ENCODE measurements around the gene SPECC1L.
"Not testable (repeated sequence)": the region's sequence is repeated elsewhere in the genome, so short reads cannot be mapped to it uniquely, and the experiment has no call there.

Gene SPECC1L

GRCh38 chr22:24289741-24290163 is 19.1 kb downstream of the SPECC1L start:
- no peak for FAIRE-seq
- DNase-seq (ENCODE audit: insufficient read length, low spot score) = no peak

GRCh38 chr22:24290459-24290858 is 19.8 kb downstream of the SPECC1L start:
- FAIRE-seq (no peak), DNase-seq (ENCODE audit: insufficient read length, low spot score) (no peak)
- TF ChIP-seq POU2F2 (IDR thresholded peaks at IDR 0.05; ENCODE audit: low read depth, low read length) (no peak), TAF1 (IDR thresholded peaks at IDR 0.05; ENCODE audit: low read depth, low read length) (no peak), POLR2AphosphoS5 (IDR thresholded peaks at IDR 0.05; ENCODE audit: low read depth, low read length) (no peak), SPI1 (IDR thresholded peaks at IDR 0.05; ENCODE audit: low read depth, low read length) (no peak), PAX5 (IDR thresholded peaks at IDR 0.05; ENCODE audit: insufficient read depth, low read length, severe bottlenecking) (no peak), POLR2A (IDR thresholded peaks at IDR 0.05; ENCODE audit: low read depth, low read length) (no peak)

More at GRCh38 chr22:24289741-24290163, 19.1 kb downstream of the SPECC1L start:
- no peak for TF ChIP-seq POLR2A (IDR thresholded peaks at IDR 0.05; ENCODE audit: low read depth, low read length)
- no peak for TF ChIP-seq PAX5 (IDR thresholded peaks at IDR 0.05; ENCODE audit: insufficient read depth, low read length, severe bottlenecking)
- TF ChIP-seq TAF1 (IDR thresholded peaks at IDR 0.05; ENCODE audit: low read depth, low read length) = no peak
- TF ChIP-seq POLR2AphosphoS5 (IDR thresholded peaks at IDR 0.05; ENCODE audit: low read depth, low read length) = no peak
- no peak for TF ChIP-seq SPI1 (IDR thresholded peaks at IDR 0.05; ENCODE audit: low read depth, low read length)
- no peak for TF ChIP-seq POU2F2 (IDR thresholded peaks at IDR 0.05; ENCODE audit: low read depth, low read length)

- no peak for DNase-seq (ENCODE audit: insufficient read length, low spot score)
- peak; percentile 90 for TF ChIP-seq SPI1 (IDR thresholded peaks at IDR 0.05; ENCODE audit: low read depth, low read length)
- no peak for TF ChIP-seq POU2F2 (IDR thresholded peaks at IDR 0.05; ENCODE audit: low read depth, low read length)
- no peak for FAIRE-seq
Measured at GRCh38 chr22:24291515-24292201, 21.0 kb downstream of the SPECC1L start.

- not testable (repeated sequence) for FAIRE-seq; DNase-seq (ENCODE audit: insufficient read length, low spot score)
Measured at GRCh38 chr22:24292202-24292830, 21.7 kb downstream of the SPECC1L start.

GRCh38 chr22:24294913-24295312 is 24.3 kb downstream of the SPECC1L start:
- FAIRE-seq; DNase-seq (ENCODE audit: insufficient read length, low spot score): not testable (repeated sequence)

GRCh38 chr22:24298497-24299155 is 28.0 kb downstream of the SPECC1L start:
- not testable (repeated sequence) for FAIRE-seq; DNase-seq (ENCODE audit: insufficient read length, low spot score)

GRCh38 chr22:24300522-24300921 is 29.9 kb downstream of the SPECC1L start:
- DNase-seq (ENCODE audit: insufficient read length, low spot score); FAIRE-seq: not testable (repeated sequence)

GRCh38 chr22:24302591-24302990 is 32.0 kb downstream of the SPECC1L start:
- DNase-seq (ENCODE audit: insufficient read length, low spot score) = no peak
- TF ChIP-seq SPI1 (IDR thresholded peaks at IDR 0.05; ENCODE audit: low read depth, low read length) = no peak
- TF ChIP-seq POLR2A (IDR thresholded peaks at IDR 0.05; ENCODE audit: low read depth, low read length) = no peak
- TF ChIP-seq POU2F2 (IDR thresholded peaks at IDR 0.05; ENCODE audit: low read depth, low read length) = no peak
- TF ChIP-seq TAF1 (IDR thresholded peaks at IDR 0.05; ENCODE audit: low read depth, low read length) = no peak
- no peak for TF ChIP-seq POLR2AphosphoS5 (IDR thresholded peaks at IDR 0.05; ENCODE audit: low read depth, low read length)
- no peak for TF ChIP-seq PAX5 (IDR thresholded peaks at IDR 0.05; ENCODE audit: insufficient read depth, low read length, severe bottlenecking)
- no peak for FAIRE-seq

GRCh38 chr22:24303007-24303406 is 32.4 kb downstream of the SPECC1L start:
- TF ChIP-seq SPI1 (IDR thresholded peaks at IDR 0.05; ENCODE audit: low read depth, low read length) = no peak
- TF ChIP-seq TAF1 (IDR thresholded peaks at IDR 0.05; ENCODE audit: low read depth, low read length) = no peak
- TF ChIP-seq POLR2A (IDR thresholded peaks at IDR 0.05; ENCODE audit: low read depth, low read length) = no peak
- no peak for TF ChIP-seq PAX5 (IDR thresholded peaks at IDR 0.05; ENCODE audit: insufficient read depth, low read length, severe bottlenecking)
- TF ChIP-seq POU2F2 (IDR thresholded peaks at IDR 0.05; ENCODE audit: low read depth, low read length) = no peak
- TF ChIP-seq POLR2AphosphoS5 (IDR thresholded peaks at IDR 0.05; ENCODE audit: low read depth, low read length) = no peak
- FAIRE-seq (no peak), DNase-seq (ENCODE audit: insufficient read length, low spot score) (no peak)

GRCh38 chr22:24304062-24304675 is 33.5 kb downstream of the SPECC1L start:
- no peak for TF ChIP-seq SPI1 (IDR thresholded peaks at IDR 0.05; ENCODE audit: low read depth, low read length)
- TF ChIP-seq TAF1 (IDR thresholded peaks at IDR 0.05; ENCODE audit: low read depth, low read length) = no peak
- no peak for TF ChIP-seq POU2F2 (IDR thresholded peaks at IDR 0.05; ENCODE audit: low read depth, low read length)
- TF ChIP-seq PAX5 (IDR thresholded peaks at IDR 0.05; ENCODE audit: insufficient read depth, low read length, severe bottlenecking) = no peak
- no peak for TF ChIP-seq POLR2A (IDR thresholded peaks at IDR 0.05; ENCODE audit: low read depth, low read length)
- no peak for TF ChIP-seq POLR2AphosphoS5 (IDR thresholded peaks at IDR 0.05; ENCODE audit: low read depth, low read length)
- no peak for DNase-seq (ENCODE audit: insufficient read length, low spot score)
- FAIRE-seq = peak; percentile 71
